SHP77 treated with DMSO at 0.1 percent for 48 hours (cell line): ENCODE measurements around the gene DNAJB8.

Experiments
- DNase-seq: peaks from one replicate; lab custom pipeline; 2025; lab: John Stamatoyannopoulos, UW

The DNAJB8 gene

GRCh38 chr3:128493570-128494366 is 27.1 kb upstream of the DNAJB8 start:
- DNase-seq: no peak

GRCh38 chr3:128492671-128493569 is 26.2 kb upstream of the DNAJB8 start, which contains the start of gene GATA2:
TSS of gene GATA2 (minus strand) at chr3:128493201. CDS start at chr3:128487031, 6,170 bp downstream.
- DNase-seq: no peak

- no peak for DNase-seq
Observed at GRCh38 chr3:128491941-128492670, 25.4 kb upstream of the DNAJB8 start.

- DNase-seq: no peak
Observed at GRCh38 chr3:128491691-128491940, 24.9 kb upstream of the DNAJB8 start.

- DNase-seq: no peak
Observed at GRCh38 chr3:128490915-128491690, 24.4 kb upstream of the DNAJB8 start.

GRCh38 chr3:128490650-128490914 is 23.9 kb upstream of the DNAJB8 start:
- DNase-seq: no peak

- peak; percentile 56 for DNase-seq
Observed at GRCh38 chr3:128489927-128490649, 23.4 kb upstream of the DNAJB8 start.

GRCh38 chr3:128489674-128489926 is 22.9 kb upstream of the DNAJB8 start:
- DNase-seq: no peak

- peak; percentile 6 for DNase-seq
Observed at GRCh38 chr3:128488991-128489673, 22.4 kb upstream of the DNAJB8 start.

- no peak for DNase-seq
Observed at GRCh38 chr3:128488636-128488990, 21.9 kb upstream of the DNAJB8 start.

GRCh38 chr3:128487813-128488635 is 21.3 kb upstream of the DNAJB8 start:
- peak; percentile 62 for DNase-seq

GRCh38 chr3:128487538-128487812 is 20.8 kb upstream of the DNAJB8 start:
- DNase-seq: no peak

GRCh38 chr3:128486681-128487537 is 20.2 kb upstream of the DNAJB8 start:
- DNase-seq: no peak

GRCh38 chr3:128486205-128486628 is 19.5 kb upstream of the DNAJB8 start:
- DNase-seq: no peak

GRCh38 chr3:128485282-128486204 is 18.9 kb upstream of the DNAJB8 start:
- DNase-seq: no peak

GRCh38 chr3:128484404-128485281 is 18.0 kb upstream of the DNAJB8 start:
- no peak for DNase-seq

GRCh38 chr3:128483657-128484403 is 17.1 kb upstream of the DNAJB8 start:
- no peak for DNase-seq
